H1 (cell line): ENCODE data around the gene MCCD1. TPM values are rescaled to one million over a fixed set of nuclear protein-coding genes. Genes with fewer than 3 reads are reported as not detected.

Experiments used
- CHD1 ChIP-seq: IDR thresholded peaks from 2 replicates; pipeline ENCODE4 v1.6.1; 2012; ENCODE audit warnings: low read depth, low read length, improper control_type of control experiment
- CREB1 ChIP-seq: IDR thresholded peaks from 2 replicates; pipeline ENCODE4 v1.6.1; 2012; ENCODE audit warnings: inconsistent platforms
- CTBP2 ChIP-seq: IDR thresholded peaks from 2 replicates; pipeline ENCODE4 v1.7.0; 2011; ENCODE audit warnings: borderline replicate concordance, mild to moderate bottlenecking, moderate library complexity, mixed read lengths, low read length; ENCODE audit not compliant: insufficient read depth, insufficient read length
- GTF2F1 ChIP-seq: IDR thresholded peaks from 2 replicates; pipeline ENCODE4 v1.6.1; 2012; ENCODE audit warnings: low read depth, low read length, improper control_type of control experiment, borderline replicate concordance
- JUND ChIP-seq: IDR thresholded peaks from 2 replicates; pipeline ENCODE4 v1.6.1; 2011; ENCODE audit warnings: mild to moderate bottlenecking, improper control_type of control experiment, low read length
- KDM1A ChIP-seq: fragments of 200-600, 300-600 bp; sonication (generic); IDR thresholded peaks from 2 replicates; pipeline ENCODE4 v1.7.1; 2016; ENCODE audit warnings: mild to moderate bottlenecking, low read length, borderline replicate concordance
- KDM4A ChIP-seq: IDR thresholded peaks from one replicate; pipeline ENCODE4 v1.7.1; 2012; ENCODE audit warnings: low read depth, mild to moderate bottlenecking, moderate library complexity, low read length, inconsistent platforms; ENCODE audit not compliant: severe bottlenecking
- KDM5A ChIP-seq: fragments of 200-600 bp; IDR thresholded peaks from 2 replicates; pipeline ENCODE4 v1.7.1; 2012; ENCODE audit warnings: mild to moderate bottlenecking, low read length, inconsistent platforms, mixed read lengths
- NANOG ChIP-seq: IDR thresholded peaks from 2 replicates; pipeline ENCODE4 v1.6.1; 2011; ENCODE audit warnings: low read length, low read depth, mild to moderate bottlenecking, inconsistent platforms; ENCODE audit not compliant: insufficient read depth, poor library complexity, severe bottlenecking
- POU5F1 ChIP-seq: IDR thresholded peaks from 2 replicates; pipeline ENCODE4 v1.6.1; 2011; ENCODE audit warnings: low read depth, mild to moderate bottlenecking, low read length, moderate library complexity
- RXRA ChIP-seq: IDR thresholded peaks from 2 replicates; pipeline ENCODE4 v1.6.1; 2011; ENCODE audit warnings: low read depth, mild to moderate bottlenecking, low read length, moderate library complexity; ENCODE audit not compliant: insufficient read depth
- SIX5 ChIP-seq: IDR thresholded peaks from 2 replicates; pipeline ENCODE4 v1.6.1; 2011; ENCODE audit warnings: mild to moderate bottlenecking, low read depth, low read length
- SP4 ChIP-seq: IDR thresholded peaks from 2 replicates; pipeline ENCODE4 v1.6.1; 2012; ENCODE audit warnings: low read length, inconsistent platforms
- SRF ChIP-seq: IDR thresholded peaks from 2 replicates; pipeline ENCODE4 v1.6.1; 2011; ENCODE audit warnings: mild to moderate bottlenecking, low read depth, low read length, moderate library complexity
- SUZ12 ChIP-seq: fragments of 200-600 bp; sonication (generic); IDR thresholded peaks from 2 replicates; pipeline ENCODE4 v1.6.1; 2012; ENCODE audit warnings: mild to moderate bottlenecking, inconsistent platforms, low read length, moderate library complexity, mixed read lengths
- TAF1 ChIP-seq: IDR thresholded peaks from 2 replicates; pipeline ENCODE4 v1.6.1; 2011; ENCODE audit warnings: mild to moderate bottlenecking, low read depth, low read length
- ZNF274 ChIP-seq: IDR thresholded peaks from 2 replicates; pipeline ENCODE4 v1.7.0; 2012; ENCODE audit warnings: low read length, borderline replicate concordance; ENCODE audit errors: extremely low read depth
- polyA plus RNA-seq, 7 experiments: library from polyadenylated mRNA; depleted of rRNA in 3 of 7; stranded (reverse) in 5 of 7; unstranded in 2 of 7; fragments of >200 nt in 5 of 7; fragments of 200-250 nt in 2 of 7; gene quantifications; 1 replicate in 5 of 7; 2 replicates in 1 of 7; 4 replicates in 1 of 7; pipeline versions ENCODE4 v1.2.1 to v1.2.3, GENCODE V29; 2011 to 2013; ENCODE audit warnings: missing spikeins in 2 of 7, mixed read lengths in 2 of 7
- total RNA-seq: library from RNA; stranded (reverse); fragmentation: NEBNext Ultra II Directional; extraction: Animal tissue kit (Norgen Biotek cat#: 25700); gene quantifications from 2 replicates; pipeline ENCODE4 v1.2.1, GENCODE V29; 2021
- TF ChIP-seq, protein P1 (sequence below): IDR thresholded peaks from 2 replicates; pipeline ENCODE4 v1.6.1; 2012; ENCODE audit warnings: inconsistent platforms
- TF ChIP-seq, protein P2 (sequence below): IDR thresholded peaks from 2 replicates; pipeline ENCODE4 v1.6.1; 2011; ENCODE audit warnings: low read depth, mild to moderate bottlenecking, low read length; ENCODE audit not compliant: insufficient read depth

Gene MCCD1
- total and polyA plus RNA-seq, 2 of the 8 experiments (the other 6 are each of a cell fraction or from before 2014, with no cell fraction given): not detected

DNA sequence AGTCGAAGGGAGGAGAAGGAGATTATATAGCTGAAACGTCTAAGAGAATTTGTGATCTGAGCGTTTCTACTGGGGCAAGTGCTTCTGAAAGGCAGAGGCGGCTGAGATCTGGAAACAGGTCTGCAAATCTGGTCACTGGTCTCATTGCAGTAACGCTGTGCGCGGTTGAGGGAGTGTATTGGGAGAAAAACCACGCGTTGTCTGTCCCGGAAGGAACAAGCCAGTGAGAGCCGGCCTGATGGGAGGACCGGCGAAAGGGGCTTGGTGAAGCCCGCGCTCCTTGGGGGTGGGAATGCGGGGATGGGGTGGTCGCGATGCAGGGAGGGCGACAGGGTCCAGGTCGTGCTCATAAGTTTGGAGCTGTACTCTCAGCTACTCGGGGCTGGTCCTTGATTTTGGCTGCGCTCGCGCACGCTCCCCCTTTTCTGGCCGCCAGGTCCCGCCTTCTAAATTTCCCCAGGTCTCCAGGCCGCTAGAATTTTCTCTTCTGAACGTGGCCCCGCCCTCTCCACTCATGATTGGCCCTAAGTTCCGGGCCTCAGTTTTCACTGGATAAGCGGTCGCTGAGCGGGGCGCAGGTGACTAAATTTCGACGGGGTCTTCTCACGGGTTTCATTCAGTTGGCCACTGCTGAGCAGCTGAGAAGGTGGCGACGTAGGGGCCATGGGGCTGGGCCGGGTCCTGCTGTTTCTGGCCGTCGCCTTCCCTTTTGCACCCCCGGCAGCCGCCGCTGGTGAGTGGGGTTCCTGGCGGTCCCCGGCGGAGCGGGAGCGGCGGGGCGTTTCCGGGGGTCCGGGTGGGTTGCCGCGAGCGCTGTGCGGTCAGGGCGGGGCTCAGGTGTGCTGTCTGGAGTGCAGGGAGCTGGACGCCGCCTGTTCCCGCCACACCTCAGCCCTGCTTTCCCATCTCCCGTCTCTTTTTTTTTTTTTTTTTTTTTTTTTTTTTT, 31.0 kb upstream of the MCCD1 start, which contains the start of gene MICB (continued):
- TF ChIP-seq, protein P1, sequence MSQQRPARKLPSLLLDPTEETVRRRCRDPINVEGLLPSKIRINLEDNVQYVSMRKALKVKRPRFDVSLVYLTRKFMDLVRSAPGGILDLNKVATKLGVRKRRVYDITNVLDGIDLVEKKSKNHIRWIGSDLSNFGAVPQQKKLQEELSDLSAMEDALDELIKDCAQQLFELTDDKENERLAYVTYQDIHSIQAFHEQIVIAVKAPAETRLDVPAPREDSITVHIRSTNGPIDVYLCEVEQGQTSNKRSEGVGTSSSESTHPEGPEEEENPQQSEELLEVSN: peak; percentile 75
- peak; percentile 77 for TF ChIP-seq KDM4A
- TF ChIP-seq CHD1: no peak
- TF ChIP-seq GTF2F1: no peak
- no peak for TF ChIP-seq SP4
- no peak for TF ChIP-seq JUND
- peak; percentile 92 for TF ChIP-seq TAF1
- no peak for TF ChIP-seq KDM5A
- no peak for TF ChIP-seq POU5F1
- no peak for TF ChIP-seq SRF
- no peak for TF ChIP-seq RXRA
- TF ChIP-seq, protein P2, sequence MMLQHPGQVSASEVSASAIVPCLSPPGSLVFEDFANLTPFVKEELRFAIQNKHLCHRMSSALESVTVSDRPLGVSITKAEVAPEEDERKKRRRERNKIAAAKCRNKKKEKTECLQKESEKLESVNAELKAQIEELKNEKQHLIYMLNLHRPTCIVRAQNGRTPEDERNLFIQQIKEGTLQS: no peak
- TF ChIP-seq KDM1A: peak; percentile 47; the same call in 1 of the 2 replicates
- TF ChIP-seq SUZ12: no peak
- TF ChIP-seq SIX5: no peak
- no peak for TF ChIP-seq ZNF274
- TF ChIP-seq NANOG: no peak
- TF ChIP-seq CREB1: 0 out of 2 replicates have a peak, but pooled peaks have one; percentile 8
- no peak for TF ChIP-seq CTBP2
